Measurements from ENCODE around the gene APOA1.

APOA1 gene

GRCh38 chr11:116788534-116788933 is 48.9 kb downstream of the APOA1 start:
- DNase-seq (ENCODE audit: low read depth): no peak

GRCh38 chr11:116787786-116788486 is 49.5 kb downstream of the APOA1 start, which contains the start of gene ZPR1:
Gene ZPR1, minus strand, starts transcription at chr11:116788023. Its CDS starts 33 bp downstream, at chr11:116787990.
- DNase-seq (ENCODE audit: low read depth): peak; percentile 63

GRCh38 chr11:116787436-116787785 is 50.0 kb downstream of the APOA1 start:
- DNase-seq (ENCODE audit: low read depth): no peak

- no peak for DNase-seq (ENCODE audit: low read depth)
These were observed 50.5 kb downstream of the APOA1 start for GRCh38 chr11:116786966-116787365.

GRCh38 chr11:116786326-116786725 is 51.1 kb downstream of the APOA1 start:
- no peak for DNase-seq (ENCODE audit: low read depth)
